Left ventricle myocardium inferior (tissue), 1 donor: ENCODE data around the gene SPATA6. TPM values are rescaled to one million over a fixed set of nuclear protein-coding genes. Genes with fewer than 3 reads are reported as not detected.
"Not testable (repeated sequence)": the region's sequence is repeated elsewhere in the genome, so short reads cannot be mapped to it uniquely, and the experiment has no call there.

ENCODE experiments used
- DNase-seq: peaks from one replicate; pipeline ENCODE4 v3.0.0-alpha.2; 2020
- H3K27ac ChIP-seq: fragments of 200-600 bp; replicated peaks from 2 replicates; pipeline ENCODE4 v1.8.0; 2021
- H3K27me3 ChIP-seq: fragments of 200-600 bp; 2 replicates; pipeline ENCODE4 v1.8.0; 2021; ENCODE audit warnings: low read depth
- H3K36me3 ChIP-seq: fragments of 200-600 bp; 2 replicates; pipeline ENCODE4 v1.8.0; 2021
- H3K4me1 ChIP-seq: fragments of 200-600 bp; 2 replicates; pipeline ENCODE4 v1.8.0; 2021
- H3K4me3 ChIP-seq: fragments of 200-600 bp; 2 replicates; pipeline ENCODE4 v1.8.0; 2021; ENCODE audit warnings: mild to moderate bottlenecking, moderate library complexity
- H3K9me3 ChIP-seq: fragments of 200-600 bp; replicated peaks from 2 replicates; pipeline ENCODE4 v1.8.0; 2021
- intact Hi-C: fragments of 100-400 bp; cut with micrococcal nuclease; formaldehyde crosslinking; loops from one replicate; pipeline ENCODE4 v1.11.0; 2022
- total RNA-seq: library from RNA; stranded (reverse); fragmentation: NEBNext Ultra II Directional; extraction: Animal tissue kit (Norgen Biotek cat#: 25700); gene quantifications from one replicate; pipeline ENCODE4 v1.2.1, GENCODE V29; 2021
- TF ChIP-seq, protein P1 (sequence below): fragments of 200-600 bp; IDR thresholded peaks from 2 replicates; pipeline ENCODE4 v1.8.0; 2021; ENCODE audit warnings: antibody characterized with exemption, mild to moderate bottlenecking, borderline replicate concordance
- donor health status: DM: no; HTN: yes; CAD: no; lungs with severe emphysema.

The SPATA6 gene
- total RNA-seq, 1 donor from 2014 or later = 9.3 TPM

DNA sequence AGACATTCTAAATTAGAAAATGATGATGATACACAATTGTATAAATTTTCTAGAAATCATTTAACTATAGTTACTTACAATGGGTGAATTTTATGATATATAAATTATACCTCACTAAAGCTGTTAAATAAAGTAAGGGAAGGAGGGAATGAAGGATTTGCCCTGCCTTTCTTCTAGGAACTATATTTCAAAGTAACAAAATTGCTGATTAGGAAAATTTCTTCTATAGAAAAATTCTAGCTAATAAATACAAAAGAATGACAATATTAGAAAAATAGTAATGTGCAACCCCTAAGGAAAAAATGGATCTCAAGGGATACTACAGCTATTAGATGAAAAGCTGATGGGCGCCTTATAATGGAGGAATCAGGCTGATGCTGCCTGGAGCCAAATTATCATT is 23.1 kb downstream of the SPATA6 start:
- TF ChIP-seq, protein P1, sequence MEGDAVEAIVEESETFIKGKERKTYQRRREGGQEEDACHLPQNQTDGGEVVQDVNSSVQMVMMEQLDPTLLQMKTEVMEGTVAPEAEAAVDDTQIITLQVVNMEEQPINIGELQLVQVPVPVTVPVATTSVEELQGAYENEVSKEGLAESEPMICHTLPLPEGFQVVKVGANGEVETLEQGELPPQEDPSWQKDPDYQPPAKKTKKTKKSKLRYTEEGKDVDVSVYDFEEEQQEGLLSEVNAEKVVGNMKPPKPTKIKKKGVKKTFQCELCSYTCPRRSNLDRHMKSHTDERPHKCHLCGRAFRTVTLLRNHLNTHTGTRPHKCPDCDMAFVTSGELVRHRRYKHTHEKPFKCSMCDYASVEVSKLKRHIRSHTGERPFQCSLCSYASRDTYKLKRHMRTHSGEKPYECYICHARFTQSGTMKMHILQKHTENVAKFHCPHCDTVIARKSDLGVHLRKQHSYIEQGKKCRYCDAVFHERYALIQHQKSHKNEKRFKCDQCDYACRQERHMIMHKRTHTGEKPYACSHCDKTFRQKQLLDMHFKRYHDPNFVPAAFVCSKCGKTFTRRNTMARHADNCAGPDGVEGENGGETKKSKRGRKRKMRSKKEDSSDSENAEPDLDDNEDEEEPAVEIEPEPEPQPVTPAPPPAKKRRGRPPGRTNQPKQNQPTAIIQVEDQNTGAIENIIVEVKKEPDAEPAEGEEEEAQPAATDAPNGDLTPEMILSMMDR = no peak
- no peak for DNase-seq
- Histone ChIP-seq H3K9me3 (peaks cover 5% of the 10 kb centered on the region), H3K27me3 (no peaks in the 10 kb centered on the region), H3K4me3 (no peak overlapping the region), H3K36me3 (peaks cover 22% of the 10 kb centered on the region), H3K27ac (no peak overlapping the region), H3K4me1 (peaks cover 4% of the 10 kb centered on the region)
- intact Hi-C loops = no loop called here

- H3K4me3 ChIP-seq, intact Hi-C loops, H3K27me3 ChIP-seq, H3K27ac ChIP-seq, DNase-seq, H3K4me1 ChIP-seq: not testable (repeated sequence)
- peaks cover 24% of the 10 kb centered on the region for H3K36me3 ChIP-seq
- H3K9me3 ChIP-seq = peaks cover 12% of the 10 kb centered on the region
Measured at GRCh38 chr1:48444186-48444585, 27.8 kb downstream of the SPATA6 start.

DNA sequence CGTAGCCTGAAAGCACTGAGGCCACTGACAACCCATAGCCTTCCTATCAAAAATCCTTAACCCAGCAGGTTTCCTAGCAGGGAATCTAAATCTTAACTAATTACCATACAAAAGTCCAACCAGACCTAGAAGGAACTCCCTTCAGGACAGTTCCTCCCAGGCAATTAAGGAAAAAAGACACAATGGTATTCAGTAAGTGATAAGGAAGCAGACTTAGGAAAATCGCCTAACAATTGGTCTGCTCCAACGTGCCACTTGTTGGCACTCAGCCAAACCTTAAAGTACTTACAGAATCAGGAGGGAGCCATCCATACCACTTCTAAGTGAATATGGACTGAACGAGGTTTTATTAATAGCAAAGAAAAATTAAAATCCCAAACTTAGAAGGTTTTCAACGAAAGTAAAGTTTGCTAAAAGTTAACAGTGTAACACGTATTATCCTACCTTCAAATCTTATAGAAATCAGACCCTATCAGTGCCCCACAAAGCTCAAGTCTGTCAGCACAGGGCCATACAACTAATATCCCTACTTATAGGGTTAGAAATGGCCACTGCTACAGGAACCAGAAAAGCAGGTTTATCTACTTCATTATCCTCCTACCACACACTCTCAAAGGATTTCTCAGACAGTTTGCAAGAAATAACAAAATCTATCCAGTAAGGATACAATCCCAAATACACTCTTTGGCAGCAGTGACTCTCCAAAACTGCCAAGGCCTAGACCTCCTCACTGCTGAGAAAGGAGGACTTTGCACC is 29.0 kb downstream of the SPATA6 start:
- no peak overlapping the region for H3K27ac ChIP-seq
- no peak overlapping the region for H3K4me3 ChIP-seq
- H3K9me3 ChIP-seq = peaks cover 12% of the 10 kb centered on the region
- intact Hi-C loops = no loop called here
- TF ChIP-seq, protein P1 = no peak
- H3K4me1 ChIP-seq = no peaks in the 10 kb centered on the region
- H3K27me3 ChIP-seq = no peaks in the 10 kb centered on the region
- peaks cover 24% of the 10 kb centered on the region for H3K36me3 ChIP-seq
- DNase-seq = no peak

DNA sequence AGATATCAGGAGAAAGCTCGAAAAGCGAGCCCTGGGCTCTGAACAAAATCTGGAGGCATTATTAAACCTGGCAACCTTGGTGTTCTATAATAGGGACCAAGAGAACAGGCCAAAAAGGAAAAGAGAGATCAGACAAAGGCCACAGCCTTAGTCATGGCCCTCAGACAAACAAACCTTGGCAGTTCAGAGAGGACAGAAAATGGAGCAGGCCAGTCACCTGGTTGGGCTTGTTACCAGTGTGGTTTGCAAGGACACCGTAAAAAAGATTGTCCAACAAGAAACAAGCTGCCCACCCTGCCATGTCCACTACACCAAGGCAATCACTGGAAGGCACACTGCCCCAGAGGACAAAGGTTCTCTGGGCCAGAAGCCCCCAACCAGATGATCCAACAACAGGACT is 31.2 kb downstream of the SPATA6 start:
- H3K27me3 ChIP-seq, H3K27ac ChIP-seq, intact Hi-C loops, DNase-seq, H3K4me3 ChIP-seq, H3K4me1 ChIP-seq: not testable (repeated sequence)
- peaks cover 15% of the 10 kb centered on the region for H3K36me3 ChIP-seq
- peaks cover 12% of the 10 kb centered on the region for H3K9me3 ChIP-seq

GRCh38 chr1:48439380-48439779 is 32.6 kb downstream of the SPATA6 start:
- H3K27me3 ChIP-seq = no peaks in the 10 kb centered on the region
- no peak overlapping the region for H3K4me3 ChIP-seq
- DNase-seq = no peak
- intact Hi-C loops = no loop called here
- peaks cover 19% of the 10 kb centered on the region for H3K9me3 ChIP-seq
- TF ChIP-seq, protein P1 = no peak
- H3K4me1 ChIP-seq = no peaks in the 10 kb centered on the region
- peaks cover 17% of the 10 kb centered on the region for H3K36me3 ChIP-seq
- no peak overlapping the region for H3K27ac ChIP-seq

DNA sequence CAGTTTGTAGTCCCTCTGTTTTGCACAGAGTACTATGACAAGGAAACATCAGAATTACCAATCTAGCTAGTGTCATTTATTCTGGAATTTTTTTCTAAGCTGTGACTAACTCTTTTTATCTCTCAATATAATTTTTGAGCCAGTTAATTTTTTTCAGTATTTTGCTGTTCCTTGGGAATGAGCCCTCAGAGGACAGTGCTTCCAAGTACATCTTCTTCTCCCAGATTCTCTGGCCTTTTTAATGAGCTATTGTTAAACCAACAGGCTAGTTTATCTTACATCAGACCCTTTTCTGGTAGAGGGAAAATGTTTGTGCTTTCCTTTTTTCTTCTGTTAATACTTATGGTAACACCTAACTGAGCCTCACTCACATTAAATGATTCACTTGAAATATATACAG is 34.6 kb downstream of the SPATA6 start:
- H3K4me1 ChIP-seq, H3K36me3 ChIP-seq, H3K27ac ChIP-seq, DNase-seq, H3K9me3 ChIP-seq, H3K4me3 ChIP-seq, intact Hi-C loops, H3K27me3 ChIP-seq: not testable (repeated sequence)

DNA sequence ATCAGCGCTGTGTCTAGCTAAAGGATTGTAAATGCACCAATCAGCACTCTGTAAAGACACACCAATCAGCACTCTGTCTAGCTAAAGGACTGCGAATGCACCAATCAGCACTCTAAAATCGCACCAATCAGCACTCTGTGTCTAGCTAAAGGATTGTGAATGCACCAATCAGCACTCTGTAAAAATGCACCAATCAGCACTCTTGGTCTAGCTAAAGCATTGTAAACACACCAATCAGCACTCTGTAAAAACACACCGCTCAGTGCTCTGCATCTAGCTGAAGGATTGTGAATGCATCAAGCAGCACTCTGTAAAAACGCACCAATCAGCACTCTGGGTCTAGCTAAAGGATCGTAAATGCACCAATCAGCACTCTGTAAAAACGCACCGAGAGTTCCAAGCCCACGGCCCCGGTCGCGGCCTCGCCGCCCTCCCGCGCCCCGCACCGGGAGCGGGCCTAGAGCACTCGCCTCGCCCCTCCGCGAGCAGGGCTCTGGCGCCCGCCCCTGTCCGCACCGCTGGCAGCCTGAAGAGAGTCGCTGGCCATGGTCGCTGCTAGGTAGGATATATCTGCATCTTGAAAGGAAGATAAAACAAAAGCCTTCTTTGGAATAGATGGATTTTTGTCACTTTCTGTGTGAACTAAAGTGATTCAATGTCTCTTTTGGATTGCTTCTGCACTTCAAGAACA is 36.5 kb downstream of the SPATA6 start:
- H3K36me3 ChIP-seq, DNase-seq, H3K27me3 ChIP-seq, intact Hi-C loops, H3K4me1 ChIP-seq, H3K27ac ChIP-seq, H3K4me3 ChIP-seq: not testable (repeated sequence)
- H3K9me3 ChIP-seq = peaks cover 20% of the 10 kb centered on the region
